NT2/D1 (cell line): ENCODE results near the gene NLE1.

Source experiments
- YY1 ChIP-seq: IDR thresholded peaks from 2 replicates; pipeline ENCODE4 v1.6.1; 2011; ENCODE audit not compliant: insufficient read length, insufficient read depth
- ZNF274 ChIP-seq: IDR thresholded peaks from 2 replicates; pipeline ENCODE4 v1.6.1; 2011; ENCODE audit warnings: mild to moderate bottlenecking, low read depth, low read length

- TF ChIP-seq ZNF274: no peak
- TF ChIP-seq YY1: no peak
These were observed 25.6 kb upstream of the NLE1 start for GRCh38 chr17:35167666-35168065.
